ENCODE measurements around the gene MTMR6.
"Not testable (repeated sequence)": the region's sequence is repeated elsewhere in the genome, so short reads cannot be mapped to it uniquely, and the experiment has no call there.

Gene MTMR6

DNA sequence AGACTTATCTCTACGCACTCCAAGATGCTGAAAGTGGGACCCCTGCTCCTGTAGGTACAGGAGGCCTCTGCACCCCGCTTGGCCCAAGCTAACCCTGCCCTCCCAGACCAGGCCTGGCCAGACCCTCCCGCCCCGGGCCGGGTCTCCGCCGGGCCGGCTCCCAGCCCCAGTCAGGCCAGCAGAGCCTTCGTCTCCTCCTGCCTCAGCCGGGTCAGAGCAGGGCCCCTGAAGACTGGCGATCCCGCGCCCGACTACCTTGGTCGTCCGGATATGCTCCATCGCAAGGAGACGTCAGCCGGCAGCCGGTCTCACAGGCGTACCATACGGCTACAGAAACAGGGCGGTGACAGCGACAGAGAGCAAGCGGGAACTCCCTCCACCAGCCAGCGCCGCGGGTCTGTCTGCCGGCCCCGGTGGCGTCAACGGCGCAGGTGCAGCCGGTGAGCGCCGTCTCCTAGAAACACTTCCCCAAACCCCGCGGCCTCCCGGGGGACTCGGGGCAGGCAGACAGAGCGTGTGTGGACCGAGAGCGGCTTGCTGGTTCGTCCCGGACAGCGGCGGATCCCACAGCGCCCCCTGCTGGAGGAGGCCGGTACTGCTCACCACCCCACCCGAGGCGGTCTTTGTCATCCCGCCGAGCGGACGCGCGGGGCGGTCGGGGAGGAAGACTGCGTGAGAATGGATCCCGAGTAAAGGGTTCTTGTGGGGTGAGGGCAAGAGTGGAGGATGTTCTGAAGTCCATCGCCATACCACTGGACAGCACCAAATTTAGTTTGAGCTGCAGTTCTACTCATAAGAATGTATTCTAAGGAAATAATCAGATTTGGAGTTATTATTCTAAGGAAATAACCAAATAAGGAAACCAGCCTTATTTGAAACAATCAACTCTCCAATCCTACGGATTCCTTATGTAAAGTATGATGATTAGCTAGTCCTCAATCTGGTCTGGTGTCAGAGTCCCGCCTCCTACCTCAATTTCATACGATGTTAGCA lies at the start of gene MTMR6:
Gene MTMR6, minus strand, starts transcription at position 520 of the 993 bp plus-strand sequence. Its CDS starts 241 bp downstream, at position 279.
- peak; percentile 93 to 98 for DNase-seq (ENCODE audit: low read depth in 1 of 2, low spot score in 1 of 2)

GRCh38 chr13:25335856-25336255 lies 48.6 kb upstream of the MTMR6 start:
- no peak for DNase-seq (ENCODE audit: low read depth in 1 of 2, low spot score in 1 of 2)

GRCh38 chr13:25330541-25330940 lies 43.3 kb upstream of the MTMR6 start:
- DNase-seq (ENCODE audit: low read depth in 1 of 2, low spot score in 1 of 2): no peak

- no peak for DNase-seq (ENCODE audit: low read depth in 1 of 2, low spot score in 1 of 2)
These were observed 42.4 kb upstream of the MTMR6 start for GRCh38 chr13:25329706-25330105.

- DNase-seq (ENCODE audit: low read depth in 1 of 2, low spot score in 1 of 2): no peak
These were observed 36.8 kb upstream of the MTMR6 start for GRCh38 chr13:25324100-25324499.

- no peak for DNase-seq (ENCODE audit: low read depth in 1 of 2, low spot score in 1 of 2)
These were observed 32.5 kb upstream of the MTMR6 start for GRCh38 chr13:25319771-25320170.

DNA sequence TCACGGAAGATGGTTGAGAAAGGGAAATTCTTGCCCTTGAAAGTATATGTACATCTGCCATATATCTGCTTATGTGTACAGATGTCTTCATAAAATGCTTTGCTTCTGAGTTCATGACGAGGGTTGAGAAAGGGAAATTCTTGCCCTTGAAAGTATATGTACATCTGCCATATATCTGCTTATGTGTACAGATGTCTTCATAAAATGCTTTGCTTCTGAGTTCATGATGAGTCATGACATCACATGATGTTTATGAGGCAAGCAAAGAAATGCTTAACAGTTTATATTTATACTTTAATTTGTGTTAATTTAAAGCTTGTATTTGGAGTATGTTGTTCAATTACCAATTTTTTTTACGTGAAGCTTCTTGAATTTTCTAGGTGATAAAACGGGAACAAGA lies 31.7 kb upstream of the MTMR6 start:
- DNase-seq (ENCODE audit: low read depth in 1 of 2, low spot score in 1 of 2): not testable (repeated sequence)

DNA sequence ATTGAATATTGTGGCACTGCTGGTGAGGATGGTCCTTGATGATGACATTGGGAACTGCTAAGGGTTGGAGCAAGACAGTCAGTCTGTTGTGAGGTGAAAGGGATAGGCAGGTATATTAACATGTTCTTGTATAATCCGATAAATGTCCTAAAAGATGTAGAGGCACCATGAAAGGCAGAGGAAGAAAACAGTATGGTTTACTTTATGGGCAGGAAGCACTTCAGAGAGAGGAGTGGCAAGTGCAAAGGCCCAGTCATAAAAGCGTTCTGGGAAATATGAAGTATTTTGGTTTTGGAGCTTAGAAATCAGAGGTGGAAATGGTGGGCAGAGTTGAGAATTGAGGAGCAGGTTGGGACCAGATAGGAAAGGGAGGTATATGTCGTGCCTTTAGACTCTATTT lies 23.6 kb upstream of the MTMR6 start:
- no peak for DNase-seq (ENCODE audit: low read depth in 1 of 2, low spot score in 1 of 2)

- no peak for DNase-seq (ENCODE audit: low read depth in 1 of 2, low spot score in 1 of 2)
These were observed 19.6 kb upstream of the MTMR6 start for GRCh38 chr13:25306671-25307464.

DNA sequence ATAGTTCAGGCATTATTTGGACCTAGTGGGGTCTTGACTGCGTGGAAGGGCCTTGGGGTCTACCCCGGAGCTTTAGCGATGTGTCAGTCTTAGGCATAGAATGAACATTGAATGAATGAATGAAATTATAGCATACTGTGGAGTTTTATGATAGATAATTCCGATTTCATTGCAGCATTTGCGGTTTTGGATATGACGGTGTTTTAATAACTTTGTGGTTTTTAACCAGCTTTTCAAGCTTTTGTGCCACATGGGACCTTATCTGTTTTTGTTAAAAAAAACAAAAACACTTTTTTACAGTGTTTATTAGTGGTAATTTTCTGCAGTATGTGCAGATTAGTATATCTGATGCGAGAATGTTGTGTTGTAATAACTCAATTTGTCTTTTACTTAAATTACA lies 14.8 kb upstream of the MTMR6 start:
- DNase-seq (ENCODE audit: low read depth in 1 of 2, low spot score in 1 of 2): no peak

DNA sequence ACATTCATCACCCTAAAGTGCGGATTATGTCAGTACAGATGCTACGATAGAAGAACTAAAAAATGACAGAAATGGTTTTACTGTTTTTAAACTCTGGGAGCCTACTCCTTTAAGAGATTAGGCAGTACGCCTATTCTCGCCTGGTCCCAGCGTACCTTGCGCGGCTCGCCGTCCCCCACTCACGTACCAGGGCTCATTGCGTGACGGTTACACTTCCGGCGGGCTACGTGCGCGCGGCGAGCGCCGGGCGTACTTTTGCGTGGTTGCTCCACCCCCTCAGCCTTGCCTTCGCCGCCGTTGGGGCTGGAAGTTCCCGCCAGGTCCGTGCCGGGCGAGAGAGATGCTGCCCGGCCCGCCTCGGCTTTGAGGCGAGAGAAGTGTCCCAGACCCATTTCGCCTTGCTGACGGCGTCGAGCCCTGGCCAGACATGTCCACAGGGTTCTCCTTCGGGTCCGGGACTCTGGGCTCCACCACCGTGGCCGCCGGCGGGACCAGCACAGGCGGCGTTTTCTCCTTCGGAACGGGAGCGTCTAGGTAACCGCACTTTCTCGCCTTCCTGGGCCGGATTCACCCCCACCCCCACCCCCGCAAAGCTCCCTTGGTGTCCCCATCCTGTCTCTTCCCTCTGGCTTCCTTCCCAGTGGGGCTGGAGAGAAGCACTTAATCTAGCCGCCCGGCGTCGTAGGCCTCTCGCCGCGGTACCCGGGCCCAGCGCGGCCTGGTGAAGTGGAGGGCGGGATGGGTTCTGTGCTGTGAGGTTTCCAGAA lies 14.2 kb upstream of the MTMR6 start, which contains the start of gene NUP58:
Gene NUP58, plus strand, starts transcription at position 279 of the 767 bp plus-strand sequence. Its CDS starts 149 bp downstream, at position 428.
- peak; percentile 84 to 92 for DNase-seq (ENCODE audit: low read depth in 1 of 2, low spot score in 1 of 2)

DNA sequence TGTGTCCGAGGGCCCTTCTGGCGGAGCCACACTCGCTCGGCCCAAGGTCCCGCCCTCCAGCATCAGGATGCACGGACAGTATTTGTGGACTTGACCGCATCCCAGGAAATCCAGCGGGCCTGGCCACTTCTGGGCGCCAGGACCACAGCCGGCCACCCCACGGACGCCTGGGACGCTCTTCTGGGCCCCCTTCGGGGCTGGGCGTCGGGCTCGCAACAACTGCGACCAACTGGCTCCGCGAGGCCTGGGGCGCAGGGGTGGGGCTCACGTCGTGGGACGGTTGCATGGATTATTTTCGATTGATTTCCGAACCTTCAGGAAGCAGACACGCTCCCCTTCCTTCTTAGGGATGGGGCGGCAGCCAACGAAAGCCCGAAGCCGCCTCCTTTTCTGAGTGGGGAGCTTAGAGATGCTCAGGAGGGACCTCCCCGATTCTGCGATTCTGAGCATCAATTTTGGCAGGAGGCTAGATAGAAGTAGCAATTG lies 13.6 kb upstream of the MTMR6 start:
- DNase-seq (ENCODE audit: low read depth in 1 of 2, low spot score in 1 of 2): no peak

DNA sequence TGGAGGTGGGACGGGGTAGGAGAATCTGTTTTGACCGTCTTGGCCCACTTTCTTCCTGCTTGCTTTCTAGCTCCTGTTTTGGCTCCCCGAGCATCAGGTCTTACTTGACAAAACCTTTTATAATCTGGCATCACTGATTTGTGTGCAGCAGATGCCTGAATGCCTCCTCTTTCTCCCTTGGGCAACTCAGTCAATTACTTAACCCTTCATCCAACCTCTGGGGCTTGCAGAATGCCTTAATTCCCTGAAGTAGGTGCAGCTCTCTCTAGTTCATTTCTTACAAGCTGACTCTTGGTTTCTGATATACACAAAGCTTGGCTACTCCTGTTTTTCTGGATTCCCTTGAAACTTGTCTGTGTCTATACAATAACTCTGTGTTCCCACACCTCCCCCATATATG lies 8.4 kb upstream of the MTMR6 start:
- no peak for DNase-seq (ENCODE audit: low read depth in 1 of 2, low spot score in 1 of 2)

- no peak for DNase-seq (ENCODE audit: low read depth in 1 of 2, low spot score in 1 of 2)
These were observed 7.9 kb upstream of the MTMR6 start for GRCh38 chr13:25295228-25295627.

DNA sequence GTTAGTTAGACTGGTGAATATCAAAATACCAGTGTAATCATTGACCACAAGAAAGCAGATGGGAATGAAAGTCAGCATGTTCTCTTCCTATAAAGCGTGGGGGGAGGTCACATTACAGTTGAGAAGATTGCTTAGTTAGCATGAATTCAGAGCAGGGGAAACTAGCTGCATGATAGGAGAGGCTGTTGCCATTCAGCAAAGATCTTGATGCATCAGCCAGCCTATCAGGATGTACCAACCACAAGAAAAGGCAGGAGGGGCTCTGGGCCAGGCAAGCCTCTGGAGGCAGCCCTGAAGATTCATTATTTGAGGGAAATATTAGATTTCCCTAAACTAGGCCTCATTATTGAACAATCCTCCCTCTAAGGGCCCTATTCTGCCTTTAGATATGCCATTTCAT lies 5.0 kb upstream of the MTMR6 start:
- DNase-seq (ENCODE audit: low read depth in 1 of 2, low spot score in 1 of 2): no peak

- DNase-seq (ENCODE audit: low read depth in 1 of 2, low spot score in 1 of 2): no peak
These were observed 4.4 kb upstream of the MTMR6 start for GRCh38 chr13:25291691-25292090.

DNA sequence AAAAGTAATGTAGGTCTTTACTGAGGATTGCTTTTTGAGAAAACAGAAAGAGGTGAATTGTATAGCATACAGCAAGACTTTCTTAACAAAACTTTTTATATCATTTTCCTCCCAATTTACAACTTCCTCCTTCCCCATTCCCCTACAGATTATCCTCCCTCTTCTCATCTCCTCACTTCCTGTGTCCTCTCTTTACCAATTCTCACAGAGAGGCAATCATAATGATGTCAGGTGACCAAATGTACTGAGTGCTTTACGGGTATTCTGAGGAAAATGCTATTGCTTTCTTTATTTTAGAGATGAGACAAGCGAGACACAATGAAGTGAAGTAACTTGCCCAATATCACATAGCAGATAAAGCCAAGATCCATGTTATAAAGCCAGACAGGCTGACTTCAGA lies 1.7 kb upstream of the MTMR6 start:
- DNase-seq (ENCODE audit: low read depth in 1 of 2, low spot score in 1 of 2): no peak

GRCh38 chr13:25286308-25286968 lies 850 bp downstream of the MTMR6 start:
- no peak for DNase-seq (ENCODE audit: low read depth in 1 of 2, low spot score in 1 of 2)

DNA sequence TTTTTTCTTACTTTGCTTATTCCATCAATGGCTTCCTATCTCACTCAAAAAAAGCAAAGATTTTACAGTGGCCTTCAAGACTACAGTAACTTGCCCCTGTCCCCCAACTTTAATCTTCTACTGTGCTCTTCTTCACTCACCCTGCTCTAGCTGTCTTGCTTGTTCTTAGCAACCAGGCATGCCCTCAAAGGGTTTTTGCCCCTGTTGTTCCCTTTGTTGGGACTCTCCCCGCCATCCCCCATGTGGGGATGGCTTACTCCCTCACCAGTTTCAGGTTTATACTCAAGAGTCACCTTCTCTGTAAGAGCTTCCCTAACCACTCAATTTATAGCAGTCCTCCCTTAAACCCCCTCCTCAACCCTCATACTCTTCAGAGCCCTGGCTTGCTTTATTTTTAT lies 5.4 kb downstream of the MTMR6 start:
- no peak for DNase-seq (ENCODE audit: low read depth in 1 of 2, low spot score in 1 of 2)

GRCh38 chr13:25281193-25281934 lies 5.9 kb downstream of the MTMR6 start:
- DNase-seq (ENCODE audit: low read depth in 1 of 2, low spot score in 1 of 2): no peak

Measured in activated CD4-positive, alpha-beta T cell treated with anti-CD3 and anti-CD28 coated beads, Interleukin-2, amount 50 U/mL, for 24 hours (primary cell).